ENCODE data around the gene CCNB2.
A peak's percentile ranks its signal among the peaks of the same experiment; 100 is the strongest.
"Not testable (repeated sequence)": the region's sequence is repeated elsewhere in the genome, so short reads cannot be mapped to it uniquely, and the experiment has no call there.

CCNB2 gene

DNA sequence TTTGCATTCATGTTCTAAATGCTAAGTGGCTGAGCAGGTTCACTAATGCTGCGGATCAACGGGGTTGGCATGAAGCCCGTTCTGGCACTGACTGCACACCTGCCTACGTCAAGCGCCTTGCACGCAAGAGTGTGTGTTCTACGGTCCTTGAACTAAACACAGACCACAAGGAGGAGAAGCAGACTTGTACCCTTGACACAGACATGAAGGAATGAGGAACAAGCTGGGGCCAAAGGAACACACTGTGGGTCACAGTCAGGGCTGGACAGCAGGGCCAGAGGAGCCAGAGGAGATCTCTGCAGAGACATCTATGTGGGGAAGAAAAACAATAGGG, 53.7 kb downstream of the CCNB2 start:
- Histone ChIP-seq H3K4me2 (ENCODE audit: low read length) (no peak overlapping the region), H3K79me2 (ENCODE audit: control insufficient read depth, low read length) (no peaks in the 10 kb centered on the region), H3K27me3 (ENCODE audit: control insufficient read depth, low read length) (no peaks in the 10 kb centered on the region), H3F3A (ENCODE audit: control insufficient read depth, insufficient read depth) (no peaks in the 10 kb centered on the region), H3K36me3 (ENCODE audit: control insufficient read depth, low read length) (peaks cover 21% of the 10 kb centered on the region), H3K9me2 (replicated peaks; ENCODE audit: control insufficient read depth, low read length) (no peaks in the 10 kb centered on the region), H4K20me1 (ENCODE audit: control insufficient read depth, insufficient read depth, low read depth, low read length) (no peaks in the 10 kb centered on the region), H3K4me3 (ENCODE audit: low read length) (no peak overlapping the region), H3K27ac (ENCODE audit: low read depth, low read length) (no peak overlapping the region), H3K4me1 (ENCODE audit: control insufficient read depth, low read length) (no peaks in the 10 kb centered on the region), H3K9me3 (ENCODE audit: control insufficient read depth, insufficient read depth, low read length) (no peaks in the 10 kb centered on the region)
- TF ChIP-seq EZH2phosphoT487 (IDR thresholded peaks at IDR 0.05; ENCODE audit: borderline replicate concordance, low read length), result no peak
- TF ChIP-seq, protein P1, sequence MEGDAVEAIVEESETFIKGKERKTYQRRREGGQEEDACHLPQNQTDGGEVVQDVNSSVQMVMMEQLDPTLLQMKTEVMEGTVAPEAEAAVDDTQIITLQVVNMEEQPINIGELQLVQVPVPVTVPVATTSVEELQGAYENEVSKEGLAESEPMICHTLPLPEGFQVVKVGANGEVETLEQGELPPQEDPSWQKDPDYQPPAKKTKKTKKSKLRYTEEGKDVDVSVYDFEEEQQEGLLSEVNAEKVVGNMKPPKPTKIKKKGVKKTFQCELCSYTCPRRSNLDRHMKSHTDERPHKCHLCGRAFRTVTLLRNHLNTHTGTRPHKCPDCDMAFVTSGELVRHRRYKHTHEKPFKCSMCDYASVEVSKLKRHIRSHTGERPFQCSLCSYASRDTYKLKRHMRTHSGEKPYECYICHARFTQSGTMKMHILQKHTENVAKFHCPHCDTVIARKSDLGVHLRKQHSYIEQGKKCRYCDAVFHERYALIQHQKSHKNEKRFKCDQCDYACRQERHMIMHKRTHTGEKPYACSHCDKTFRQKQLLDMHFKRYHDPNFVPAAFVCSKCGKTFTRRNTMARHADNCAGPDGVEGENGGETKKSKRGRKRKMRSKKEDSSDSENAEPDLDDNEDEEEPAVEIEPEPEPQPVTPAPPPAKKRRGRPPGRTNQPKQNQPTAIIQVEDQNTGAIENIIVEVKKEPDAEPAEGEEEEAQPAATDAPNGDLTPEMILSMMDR (IDR thresholded peaks at IDR 0.05; ENCODE audit: low read depth, low read length, poor library complexity, severe bottlenecking), result no peak

DNA sequence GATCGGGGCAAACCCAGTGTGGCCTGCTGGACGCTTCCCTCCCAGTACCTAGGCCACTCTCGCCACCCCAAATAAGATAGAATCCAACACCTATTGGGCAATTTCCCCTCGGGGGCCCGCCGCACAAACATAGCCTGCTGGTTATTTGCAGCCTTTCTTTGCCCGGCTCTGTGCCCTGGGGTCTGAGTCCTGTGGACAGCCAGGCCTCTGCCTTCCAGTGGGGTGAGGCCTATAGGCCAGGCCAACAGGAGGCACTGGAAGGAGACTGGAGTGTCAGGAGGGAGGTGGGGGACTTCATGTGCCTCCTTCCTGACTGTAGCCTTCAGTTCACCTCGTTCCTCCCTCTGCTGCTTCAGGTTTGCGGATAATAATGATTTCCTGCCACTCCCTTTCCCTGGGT, 54.3 kb downstream of the CCNB2 start:
- Histone ChIP-seq H3K9me2 (replicated peaks; ENCODE audit: control insufficient read depth, low read length) (no peaks in the 10 kb centered on the region), H3K4me2 (ENCODE audit: low read length) (no peak overlapping the region), H3F3A (ENCODE audit: control insufficient read depth, insufficient read depth) (no peaks in the 10 kb centered on the region), H4K20me1 (ENCODE audit: control insufficient read depth, insufficient read depth, low read depth, low read length) (no peaks in the 10 kb centered on the region), H3K27ac (ENCODE audit: low read depth, low read length) (no peak overlapping the region), H3K27me3 (ENCODE audit: control insufficient read depth, low read length) (no peaks in the 10 kb centered on the region), H3K9me3 (ENCODE audit: control insufficient read depth, insufficient read depth, low read length) (no peaks in the 10 kb centered on the region), H3K79me2 (ENCODE audit: control insufficient read depth, low read length) (no peaks in the 10 kb centered on the region), H3K36me3 (ENCODE audit: control insufficient read depth, low read length) (peaks cover 17% of the 10 kb centered on the region), H3K4me3 (ENCODE audit: low read length) (no peak overlapping the region), H3K4me1 (ENCODE audit: control insufficient read depth, low read length) (no peaks in the 10 kb centered on the region)
- TF ChIP-seq EZH2phosphoT487 (IDR thresholded peaks at IDR 0.05; ENCODE audit: borderline replicate concordance, low read length), result no peak
- TF ChIP-seq, protein P1 (IDR thresholded peaks at IDR 0.05; ENCODE audit: low read depth, low read length, poor library complexity, severe bottlenecking), result no peak

DNA sequence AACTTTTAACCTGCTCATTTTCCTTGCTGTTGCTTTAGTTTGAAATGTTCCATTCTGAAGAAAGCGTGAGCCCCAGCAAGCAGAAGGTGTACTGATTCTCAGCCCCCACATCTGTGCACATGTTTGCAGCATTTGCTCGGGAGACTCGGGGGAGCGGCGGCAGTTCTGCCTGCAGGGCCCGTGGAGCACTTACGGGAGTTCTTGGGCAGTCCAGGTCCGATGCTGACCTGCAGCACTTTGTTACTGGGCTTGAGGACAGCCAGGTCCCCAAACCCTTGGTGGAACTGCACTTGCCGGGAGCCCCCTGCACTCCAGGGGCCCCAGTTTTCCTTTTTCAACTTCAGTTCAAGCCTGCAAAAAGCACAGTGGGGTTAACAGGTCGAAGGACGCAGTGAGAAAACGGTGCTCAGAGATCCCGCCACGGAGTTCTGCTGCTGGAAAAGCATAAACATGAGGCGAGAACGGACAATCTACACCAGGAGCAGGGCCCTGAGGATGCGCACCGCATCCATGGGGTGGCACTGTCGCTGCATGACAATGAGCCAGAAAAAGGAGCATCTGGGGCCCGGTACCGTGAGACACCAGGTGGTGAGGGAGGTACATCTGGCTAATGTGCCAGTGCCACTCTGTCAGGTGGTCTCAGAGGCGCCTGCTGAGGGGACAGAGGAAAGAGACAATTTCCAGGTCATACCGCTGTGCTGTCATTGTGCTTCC, 56.1 kb downstream of the CCNB2 start:
- no peaks in the 10 kb centered on the region for H3K79me2 ChIP-seq (ENCODE audit: control insufficient read depth, low read length)
- no peaks in the 10 kb centered on the region for H3K9me3 ChIP-seq (ENCODE audit: control insufficient read depth, insufficient read depth, low read length)
- peaks cover 17% of the 10 kb centered on the region for H3K36me3 ChIP-seq (ENCODE audit: control insufficient read depth, low read length)
- no peaks in the 10 kb centered on the region for H3K4me1 ChIP-seq (ENCODE audit: control insufficient read depth, low read length)
- no peaks in the 10 kb centered on the region for H3K27me3 ChIP-seq (ENCODE audit: control insufficient read depth, low read length)
- no peaks in the 10 kb centered on the region for H3F3A ChIP-seq (ENCODE audit: control insufficient read depth, insufficient read depth)
- no peak for TF ChIP-seq EZH2phosphoT487 (IDR thresholded peaks at IDR 0.05; ENCODE audit: borderline replicate concordance, low read length)
- TF ChIP-seq, protein P1 (IDR thresholded peaks at IDR 0.05; ENCODE audit: low read depth, low read length, poor library complexity, severe bottlenecking), result peak; percentile 41
- no peaks in the 10 kb centered on the region for H4K20me1 ChIP-seq (ENCODE audit: control insufficient read depth, insufficient read depth, low read depth, low read length)
- H3K27ac ChIP-seq (ENCODE audit: low read depth, low read length), result no peak overlapping the region
- no peaks in the 10 kb centered on the region for H3K9me2 ChIP-seq (replicated peaks; ENCODE audit: control insufficient read depth, low read length)
- no peak overlapping the region for H3K4me2 ChIP-seq (ENCODE audit: low read length)
- H3K4me3 ChIP-seq (ENCODE audit: low read length), result no peak overlapping the region

DNA sequence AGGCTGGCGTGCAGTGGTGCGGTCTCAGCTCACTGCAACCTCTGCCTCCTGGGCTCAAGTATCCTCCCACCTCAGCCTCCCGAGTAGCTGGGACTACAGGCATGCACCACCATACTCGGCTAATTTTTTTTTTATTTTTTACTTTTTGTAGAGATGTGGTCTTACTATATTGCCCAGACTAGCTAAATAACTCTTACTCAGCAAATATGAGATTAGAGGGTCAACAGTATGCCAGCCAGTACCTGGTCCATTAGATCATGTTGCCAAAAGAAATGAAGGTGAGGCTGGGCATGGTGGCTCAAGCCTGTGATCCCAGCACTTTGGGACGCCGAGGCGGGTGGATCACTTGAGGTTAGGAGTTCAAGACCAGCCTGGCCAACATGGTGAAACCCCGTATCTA, 57.1 kb downstream of the CCNB2 start:
- not testable (repeated sequence) for H3K27me3 ChIP-seq (ENCODE audit: control insufficient read depth, low read length); H3K79me2 ChIP-seq (ENCODE audit: control insufficient read depth, low read length); H4K20me1 ChIP-seq (ENCODE audit: control insufficient read depth, insufficient read depth, low read depth, low read length); H3K27ac ChIP-seq (ENCODE audit: low read depth, low read length); H3K9me2 ChIP-seq (replicated peaks; ENCODE audit: control insufficient read depth, low read length); H3K4me1 ChIP-seq (ENCODE audit: control insufficient read depth, low read length); H3K4me2 ChIP-seq (ENCODE audit: low read length); H3K4me3 ChIP-seq (ENCODE audit: low read length); H3K9me3 ChIP-seq (ENCODE audit: control insufficient read depth, insufficient read depth, low read length); H3F3A ChIP-seq (ENCODE audit: control insufficient read depth, insufficient read depth)
- H3K36me3 ChIP-seq (ENCODE audit: control insufficient read depth, low read length), result peaks cover 17% of the 10 kb centered on the region

All from DOHH2 (cell line).